Bone marrow (tissue), 2 donors: ENCODE results near the gene KRTAP4-5.
"Not testable (repeated sequence)": the region's sequence is repeated elsewhere in the genome, so short reads cannot be mapped to it uniquely, and the experiment has no call there.

Experiments used
- DNase-seq, 2 donors: peaks; one replicate each; lab custom pipeline; 2025; lab: John Stamatoyannopoulos, UW

Gene KRTAP4-5

GRCh38 chr17:41147531-41148204 lies 2.0 kb downstream of the KRTAP4-5 start:
- DNase-seq, result no peak

GRCh38 chr17:41145261-41145660 lies 4.4 kb downstream of the KRTAP4-5 start:
- DNase-seq, result no peak

- no peak for DNase-seq
Measured at GRCh38 chr17:41144846-41145245, 4.8 kb downstream of the KRTAP4-5 start.

GRCh38 chr17:41141361-41141760 lies 8.3 kb downstream of the KRTAP4-5 start:
- no peak for DNase-seq

- no peak for DNase-seq
Measured at GRCh38 chr17:41140360-41141131, 9.1 kb downstream of the KRTAP4-5 start, which contains the start of gene KRTAP4-6. Gene KRTAP4-6, minus strand, starts transcription at chr17:41140544. Its CDS starts 57 bp downstream, at chr17:41140487.

- not testable (repeated sequence) for DNase-seq
Measured at GRCh38 chr17:41139865-41140264, 9.8 kb downstream of the KRTAP4-5 start.

GRCh38 chr17:41133880-41134735 lies 15.5 kb downstream of the KRTAP4-5 start:
- no peak for DNase-seq

GRCh38 chr17:41131979-41132378 lies 17.6 kb downstream of the KRTAP4-5 start:
- DNase-seq, result no peak

GRCh38 chr17:41127371-41127770 lies 22.3 kb downstream of the KRTAP4-5 start:
- no peak for DNase-seq

GRCh38 chr17:41126412-41126811 lies 23.2 kb downstream of the KRTAP4-5 start:
- DNase-seq, result no peak

- no peak for DNase-seq
Measured at GRCh38 chr17:41125064-41125463, 24.6 kb downstream of the KRTAP4-5 start.

- not testable (repeated sequence) for DNase-seq
Measured at GRCh38 chr17:41123991-41124371, 25.6 kb downstream of the KRTAP4-5 start, which contains the start of gene KRTAP4-12. Gene KRTAP4-12, minus strand, starts transcription at chr17:41124182. Its CDS starts 60 bp downstream, at chr17:41124122.

GRCh38 chr17:41123292-41123990 lies 26.2 kb downstream of the KRTAP4-5 start:
- DNase-seq, result not testable (repeated sequence)

GRCh38 chr17:41121742-41122141 lies 27.9 kb downstream of the KRTAP4-5 start:
- DNase-seq, result no peak

- DNase-seq, result peak in 1 of 2 donors; percentile 84
Measured at GRCh38 chr17:41119696-41120690, 29.6 kb downstream of the KRTAP4-5 start.

GRCh38 chr17:41118721-41119120 lies 30.9 kb downstream of the KRTAP4-5 start:
- no peak for DNase-seq

GRCh38 chr17:41117846-41118386 lies 31.7 kb downstream of the KRTAP4-5 start, which contains the start of gene KRTAP4-11:
Gene KRTAP4-11, minus strand, starts transcription at chr17:41118373. Its CDS starts 58 bp downstream, at chr17:41118315.
- DNase-seq, result not testable (repeated sequence)

GRCh38 chr17:41116297-41116696 lies 33.3 kb downstream of the KRTAP4-5 start:
- DNase-seq, result no peak

- DNase-seq, result no peak
Measured at GRCh38 chr17:41111151-41111885, 38.3 kb downstream of the KRTAP4-5 start.
